OCI-LY1 (cell line): ENCODE results near the gene ACVR2A.

Experiments used
- EZH2 ChIP-seq: fragments of 200-600 bp; sonication (generic), shearing (Covaris generic); IDR thresholded peaks from 2 replicates; pipeline ENCODE4 v1.8.0; 2017; ENCODE audit warnings: borderline replicate concordance, mixed run types, mild to moderate bottlenecking, antibody characterized with exemption, low read length, moderate library complexity, mixed read lengths
- TF ChIP-seq, protein P1 (sequence below): fragments of 200-600 bp; sonication (generic), shearing (Covaris generic); IDR thresholded peaks from 2 replicates; pipeline ENCODE4 v1.5.1; 2017; ENCODE audit warnings: mild to moderate bottlenecking, antibody characterized with exemption, low read length, moderate library complexity, mixed read lengths

DNA sequence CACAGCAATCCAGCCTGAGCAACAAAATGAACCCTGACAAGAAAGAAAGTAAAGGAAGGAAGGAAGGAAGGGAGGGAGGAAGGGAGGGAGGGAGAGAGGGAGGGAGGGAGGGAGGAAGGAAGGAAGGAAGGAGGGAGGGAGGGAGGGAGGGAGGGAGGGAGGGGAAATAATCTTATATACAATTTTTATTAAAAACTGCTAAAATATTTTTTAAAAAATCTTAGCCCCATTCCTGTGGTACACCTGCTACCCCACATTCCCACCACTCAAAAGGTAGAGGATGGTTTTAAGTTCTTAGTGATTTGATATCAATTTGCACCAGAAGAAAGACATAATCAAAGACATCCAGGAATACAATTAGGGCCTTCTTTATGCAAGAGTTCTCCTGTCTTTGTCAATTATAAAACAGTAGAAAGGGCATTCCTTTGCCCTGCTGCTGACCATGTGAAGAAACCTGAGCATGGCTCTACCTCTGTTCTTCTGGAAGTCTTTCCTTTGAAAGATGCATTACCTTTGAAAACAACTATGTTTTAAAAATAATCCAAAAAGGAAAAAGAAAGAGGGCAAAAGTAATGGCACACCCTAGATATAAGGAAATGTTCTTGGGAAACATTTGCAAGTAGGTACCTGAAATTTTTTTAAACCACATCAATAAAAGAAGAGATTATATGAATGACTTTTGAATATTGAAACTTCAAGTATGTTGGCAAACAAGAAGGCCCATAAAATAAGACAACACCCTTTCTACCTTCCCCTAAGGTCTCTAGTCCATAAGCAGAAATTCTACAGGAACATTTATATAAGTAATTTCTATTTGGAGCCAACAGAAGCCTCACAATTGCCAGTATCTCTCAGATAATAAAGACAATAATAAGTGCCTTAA is 33.7 kb upstream of the ACVR2A start:
- TF ChIP-seq, protein P1, sequence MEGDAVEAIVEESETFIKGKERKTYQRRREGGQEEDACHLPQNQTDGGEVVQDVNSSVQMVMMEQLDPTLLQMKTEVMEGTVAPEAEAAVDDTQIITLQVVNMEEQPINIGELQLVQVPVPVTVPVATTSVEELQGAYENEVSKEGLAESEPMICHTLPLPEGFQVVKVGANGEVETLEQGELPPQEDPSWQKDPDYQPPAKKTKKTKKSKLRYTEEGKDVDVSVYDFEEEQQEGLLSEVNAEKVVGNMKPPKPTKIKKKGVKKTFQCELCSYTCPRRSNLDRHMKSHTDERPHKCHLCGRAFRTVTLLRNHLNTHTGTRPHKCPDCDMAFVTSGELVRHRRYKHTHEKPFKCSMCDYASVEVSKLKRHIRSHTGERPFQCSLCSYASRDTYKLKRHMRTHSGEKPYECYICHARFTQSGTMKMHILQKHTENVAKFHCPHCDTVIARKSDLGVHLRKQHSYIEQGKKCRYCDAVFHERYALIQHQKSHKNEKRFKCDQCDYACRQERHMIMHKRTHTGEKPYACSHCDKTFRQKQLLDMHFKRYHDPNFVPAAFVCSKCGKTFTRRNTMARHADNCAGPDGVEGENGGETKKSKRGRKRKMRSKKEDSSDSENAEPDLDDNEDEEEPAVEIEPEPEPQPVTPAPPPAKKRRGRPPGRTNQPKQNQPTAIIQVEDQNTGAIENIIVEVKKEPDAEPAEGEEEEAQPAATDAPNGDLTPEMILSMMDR = no peak
- no peak for TF ChIP-seq EZH2
